Left lobe of liver (tissue), 2 donors: ENCODE results near the gene FAM185A. TPM values are rescaled to one million over a fixed set of nuclear protein-coding genes. Genes with fewer than 3 reads are reported as not detected.
"Not testable (repeated sequence)": the region's sequence is repeated elsewhere in the genome, so short reads cannot be mapped to it uniquely, and the experiment has no call there.

ENCODE experiments used
- ATAC-seq: fragments of 200-7000 bp; cut with Tn5 transposase; one replicate; pipeline ENCODE4 v1.9.1; 2020; ENCODE audit warnings: mild to moderate bottlenecking, moderate library complexity
- DNase-seq: peaks from one replicate; pipeline ENCODE4 v3.0.0-alpha.2; 2020; ENCODE audit warnings: low spot score
- total RNA-seq: library from RNA; stranded (reverse); gene quantifications from one replicate; pipeline ENCODE4 v1.2.1, GENCODE V29; 2021
- donor health status: DM: no; HTN: no; CAD: no; lungs with moderate emphysema.
- donor health status: DM: no; HTN: yes; CAD: no.

Gene FAM185A
- total RNA-seq, 1 donor from 2014 or later: 8.2 TPM

DNA sequence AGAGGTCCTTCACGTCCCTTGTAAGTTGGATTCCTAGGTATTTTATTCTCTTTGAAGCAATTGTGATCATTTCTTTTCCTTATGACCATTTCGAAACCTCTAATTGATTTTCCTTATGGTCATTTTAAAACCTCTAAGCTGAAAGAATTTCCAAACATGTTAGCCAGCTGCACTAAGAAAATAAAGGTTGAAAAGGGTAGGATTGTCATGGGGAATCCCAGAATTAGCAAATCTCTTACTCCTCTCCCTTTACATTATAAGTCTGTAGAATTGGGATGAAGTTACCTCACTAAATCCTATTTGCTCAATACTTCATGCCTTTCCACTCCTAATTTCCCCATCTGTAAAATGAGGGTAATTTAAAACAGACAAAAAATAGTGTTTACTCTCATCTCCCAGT is 79.5 kb downstream of the FAM185A start:
- no peak for DNase-seq
- no peak for ATAC-seq

DNA sequence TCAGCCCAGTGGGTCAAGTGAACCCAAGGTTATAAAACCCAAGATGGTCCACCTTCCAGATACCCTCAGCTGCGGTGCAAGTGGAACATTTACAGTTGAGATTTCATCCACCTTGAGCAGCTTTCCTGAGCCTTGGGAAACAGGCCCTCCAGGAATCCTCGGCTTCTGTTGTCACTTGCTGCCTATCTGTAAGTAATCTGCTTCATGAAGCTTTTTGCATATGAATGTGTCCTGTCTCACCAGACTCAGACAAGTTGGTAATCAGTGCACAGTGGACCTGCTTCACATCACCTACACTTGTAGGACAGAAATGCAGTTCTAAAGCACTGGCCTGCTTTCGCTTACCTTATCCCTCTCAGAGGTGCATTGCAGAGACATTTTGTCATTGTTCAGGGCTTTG is 80.3 kb downstream of the FAM185A start:
- ATAC-seq: no peak
- no peak for DNase-seq

DNA sequence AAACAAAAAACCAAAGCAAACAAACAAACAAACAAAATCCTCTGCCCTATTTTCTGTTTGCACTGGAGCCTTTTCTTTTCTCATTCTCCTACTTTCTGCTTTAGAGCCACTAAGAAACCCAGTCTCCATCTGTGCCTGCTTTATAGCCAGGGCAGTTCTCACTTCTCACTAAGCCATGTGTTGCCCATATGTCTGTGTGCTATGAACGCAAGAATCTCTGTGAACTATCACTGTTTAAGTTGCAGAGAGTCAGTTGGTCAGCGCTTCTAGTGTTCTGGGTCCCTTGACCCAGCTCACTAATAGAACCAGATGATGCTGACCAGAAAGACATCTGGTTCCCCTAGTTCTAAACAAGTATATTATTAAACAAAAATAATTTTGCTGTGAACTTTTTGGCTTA is 81.4 kb downstream of the FAM185A start:
- no peak for ATAC-seq
- no peak for DNase-seq

DNA sequence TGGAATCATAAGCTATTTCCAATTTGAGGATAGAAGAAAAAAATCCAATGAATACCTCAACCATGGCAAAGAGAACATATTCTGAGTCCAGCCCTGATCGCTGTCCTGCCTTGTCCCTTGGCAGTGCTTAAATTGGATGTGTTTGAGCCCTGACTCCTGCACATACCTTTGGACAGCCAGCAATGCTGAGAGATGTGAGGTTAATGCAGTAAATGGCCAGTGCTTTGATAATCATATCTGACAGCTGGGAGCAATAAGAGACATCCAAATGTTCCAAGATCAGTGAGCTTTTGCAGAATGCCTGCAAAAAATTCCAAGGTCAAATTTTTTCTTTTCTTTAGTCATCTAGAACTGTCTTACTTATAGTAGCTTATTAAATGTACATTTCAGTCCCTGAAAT is 83.9 kb downstream of the FAM185A start:
- DNase-seq (no peak), ATAC-seq (no peak)

DNA sequence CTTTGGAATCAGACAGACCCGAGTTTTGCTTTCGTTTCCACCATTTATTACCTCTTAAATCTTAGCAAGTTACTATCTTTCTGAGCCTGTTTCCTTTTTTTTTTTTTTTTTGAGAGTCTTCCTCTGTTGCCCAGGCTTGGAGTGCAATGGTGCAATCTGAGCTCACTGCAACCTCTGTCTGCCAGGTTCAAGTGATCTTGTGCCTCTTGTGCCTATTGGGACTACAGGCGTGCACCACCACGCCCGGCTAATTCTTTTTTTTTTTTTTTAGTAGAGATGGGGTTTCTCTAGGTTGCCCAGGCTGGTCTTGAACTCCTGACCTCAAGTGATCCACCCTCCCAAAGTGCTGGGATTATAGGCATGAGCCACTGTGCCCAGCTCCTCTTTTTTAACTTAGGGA is 84.5 kb downstream of the FAM185A start:
- no peak for DNase-seq
- no peak for ATAC-seq

DNA sequence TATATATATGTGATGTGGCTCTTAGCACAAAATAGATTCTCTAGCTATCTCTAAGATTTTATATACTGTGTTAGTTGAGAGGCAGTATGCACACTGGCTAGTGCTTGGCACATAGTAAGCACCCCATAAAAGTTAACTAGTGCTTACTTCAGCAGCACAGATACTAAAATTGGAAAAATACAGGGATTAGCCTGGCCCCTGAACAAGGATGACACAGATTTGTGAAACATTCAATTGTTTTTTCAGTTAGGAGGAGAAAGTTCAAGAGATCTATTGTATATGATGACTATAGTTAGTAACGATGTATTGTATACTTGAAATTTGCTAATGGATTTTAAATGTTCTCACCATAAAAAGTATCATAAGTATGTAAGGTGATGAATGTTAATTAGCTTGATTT is 85.7 kb downstream of the FAM185A start:
- ATAC-seq (no peak), DNase-seq (no peak)

DNA sequence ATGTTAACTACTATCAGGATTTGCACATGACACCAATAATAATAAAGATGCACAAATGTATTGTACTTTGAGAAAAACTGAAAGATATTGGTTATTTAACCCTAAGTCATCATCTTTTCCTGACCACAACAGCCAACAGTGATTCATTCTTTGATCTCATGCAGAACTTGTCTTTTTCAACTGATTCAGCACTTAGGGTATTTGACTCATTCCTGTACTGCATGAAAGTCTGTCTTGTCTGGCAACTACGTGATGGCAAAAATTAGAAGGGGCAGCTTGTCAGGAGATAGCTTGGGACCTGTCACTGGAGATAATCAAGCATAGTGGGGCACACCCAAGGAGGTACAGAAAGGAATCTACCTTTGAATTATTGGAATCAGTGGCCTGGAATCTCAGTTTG is 86.2 kb downstream of the FAM185A start:
- no peak for ATAC-seq

DNA sequence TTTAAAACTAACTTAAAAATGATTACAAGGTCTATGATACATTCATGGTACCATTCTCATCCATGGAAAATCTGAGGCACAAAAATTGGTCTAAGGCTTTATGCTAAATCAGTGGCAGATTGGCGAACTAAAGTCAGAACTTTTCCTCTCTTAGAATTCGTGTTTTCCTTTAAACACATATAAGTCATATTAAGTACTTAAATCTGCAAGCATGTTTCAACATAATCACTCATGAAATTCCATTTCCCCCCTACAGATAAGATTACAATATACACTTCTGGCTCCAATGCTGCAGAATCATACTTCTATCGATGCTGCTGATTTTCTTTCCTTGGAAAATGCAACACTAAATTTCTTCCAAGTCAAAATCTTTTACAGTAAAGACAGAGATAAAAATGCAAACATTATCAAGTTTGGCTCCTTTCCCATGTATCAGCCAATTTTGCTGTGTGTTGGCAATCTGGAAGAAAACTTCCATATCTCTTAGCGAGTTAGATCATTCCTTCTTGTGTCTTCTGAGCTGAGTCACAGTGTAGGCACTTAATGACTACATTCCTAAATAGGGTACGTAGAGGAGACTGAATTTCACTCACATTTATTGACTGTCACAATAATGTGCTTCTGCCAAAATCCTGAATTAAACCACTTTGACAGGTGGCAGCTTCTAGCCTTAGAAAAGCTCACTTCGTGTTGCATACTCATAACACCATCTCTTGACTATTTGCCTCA is 87.6 kb downstream of the FAM185A start:
- no peak for DNase-seq
- ATAC-seq: no peak

More for the DNA sequence above, 86.2 kb downstream of the FAM185A start:
- no peak for DNase-seq

DNA sequence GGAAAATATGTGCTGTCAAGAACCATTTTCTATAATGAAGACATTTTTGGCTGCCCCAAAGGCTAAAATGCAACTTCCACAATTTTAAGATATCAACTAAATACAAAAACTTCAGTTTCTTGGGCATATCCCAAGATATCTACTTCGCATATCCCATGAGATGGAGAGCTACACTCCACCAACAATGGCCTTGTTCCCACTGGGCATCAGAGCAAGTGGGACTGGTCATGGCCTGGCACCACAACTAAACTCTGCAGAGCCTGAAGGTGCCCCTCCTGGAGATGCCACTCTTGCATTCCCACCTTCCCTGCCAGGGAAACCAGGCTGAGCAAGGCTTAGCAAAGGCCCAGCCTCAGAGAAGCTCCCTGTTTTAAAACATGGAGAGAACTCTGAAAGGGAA is 88.2 kb downstream of the FAM185A start:
- DNase-seq: no peak
- no peak for ATAC-seq

DNA sequence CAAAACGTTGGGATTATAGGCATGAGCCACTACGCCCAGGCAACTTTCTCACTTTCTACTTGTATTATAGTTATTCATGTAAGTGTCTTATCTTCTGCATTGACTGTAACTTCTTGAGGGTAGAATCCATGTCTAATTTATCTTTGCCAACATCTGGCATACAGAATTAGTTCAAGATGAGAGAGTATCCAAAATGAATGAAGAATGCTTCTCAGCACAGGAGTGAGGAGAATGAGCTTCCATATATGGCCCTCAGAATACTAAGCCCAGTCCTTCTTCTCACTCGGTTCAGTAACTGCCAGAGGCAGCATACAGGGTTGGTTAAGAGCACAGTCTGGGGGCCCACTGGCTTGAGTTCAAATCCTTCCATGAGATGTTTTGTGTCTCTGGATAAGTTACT is 89.0 kb downstream of the FAM185A start:
- no peak for ATAC-seq
- no peak for DNase-seq

DNA sequence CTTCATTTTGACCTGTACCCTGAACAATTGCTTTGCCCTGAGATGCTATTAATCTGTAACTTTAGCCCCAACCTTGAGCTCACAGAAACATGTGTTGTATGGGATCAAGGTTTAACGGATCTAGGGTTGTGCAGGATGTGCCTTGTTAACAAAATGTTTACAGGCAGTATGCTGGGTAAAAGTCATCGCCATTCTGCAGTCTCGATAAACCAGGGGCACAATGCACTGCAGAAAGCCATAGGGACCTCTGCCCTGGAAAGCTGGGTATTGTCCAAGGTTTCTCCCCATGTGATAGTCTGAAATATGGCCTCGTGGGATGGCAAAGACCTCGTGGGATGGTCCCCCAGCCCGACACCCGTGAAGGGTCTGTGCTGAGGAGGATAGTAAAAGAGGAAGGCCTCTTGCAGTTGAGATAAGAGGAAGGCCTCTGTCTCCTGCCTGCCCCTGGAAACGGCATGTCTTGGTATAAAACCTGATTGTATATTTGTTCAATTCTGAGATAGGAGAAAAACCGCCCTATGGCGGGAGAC is 89.8 kb downstream of the FAM185A start:
- DNase-seq, ATAC-seq: not testable (repeated sequence)

DNA sequence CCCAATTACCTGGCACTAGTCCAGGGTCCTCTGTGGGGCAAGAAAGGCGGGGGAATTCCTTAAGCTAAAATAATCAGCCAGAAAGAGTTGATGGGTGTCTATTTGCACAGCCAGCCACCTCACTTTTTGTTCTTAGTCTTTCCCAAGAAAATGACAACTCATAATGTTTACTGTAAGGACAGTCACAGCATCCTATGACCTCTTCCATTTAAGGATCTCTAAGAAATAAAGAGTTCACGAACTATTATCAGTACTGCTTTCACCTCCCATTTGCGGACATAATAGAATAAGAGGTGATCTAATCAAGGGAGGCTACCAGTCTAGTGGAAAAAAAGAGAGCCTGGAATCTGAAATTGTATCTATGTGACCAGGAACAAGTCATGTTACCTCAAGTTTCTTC is 91.6 kb downstream of the FAM185A start:
- DNase-seq: no peak
- ATAC-seq: no peak

DNA sequence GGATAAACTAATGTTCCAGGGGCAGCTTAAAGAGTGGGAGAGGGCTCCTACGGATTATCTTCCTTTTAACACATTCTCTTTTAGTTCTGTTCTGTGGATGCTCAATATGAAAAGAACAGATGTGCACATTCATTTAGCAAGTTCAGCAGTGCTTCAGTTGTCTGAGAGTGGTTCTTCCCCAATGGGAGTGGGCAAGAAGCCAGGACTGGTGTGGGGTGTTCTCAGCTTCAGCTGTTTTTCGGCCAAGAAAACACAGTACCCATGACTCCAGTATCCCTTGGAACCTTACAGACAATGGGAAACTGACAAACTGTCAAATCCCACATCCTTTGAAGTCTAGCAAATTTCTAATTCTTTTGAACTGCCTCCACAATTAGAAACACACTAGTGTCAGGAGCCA is 92.5 kb downstream of the FAM185A start:
- no peak for DNase-seq
- no peak for ATAC-seq

DNA sequence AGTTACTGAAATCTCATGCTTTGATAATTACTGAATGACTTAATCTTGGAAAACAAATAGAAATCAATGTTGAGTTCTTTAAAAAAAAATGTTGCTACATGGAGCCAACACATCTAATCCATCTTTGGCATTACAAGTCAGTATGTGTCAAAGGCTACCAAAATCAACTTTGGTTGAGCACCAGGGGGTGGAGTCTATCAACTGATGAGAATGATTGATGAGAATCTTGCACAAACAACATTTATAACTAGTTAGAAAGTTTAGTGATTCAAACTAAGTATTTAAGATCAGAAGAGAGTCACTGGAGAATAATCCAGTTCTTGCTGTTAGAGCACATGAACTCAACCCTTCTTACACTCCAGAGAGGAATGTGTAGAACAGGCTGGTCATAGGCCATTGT is 93.5 kb downstream of the FAM185A start:
- ATAC-seq: no peak
- no peak for DNase-seq

DNA sequence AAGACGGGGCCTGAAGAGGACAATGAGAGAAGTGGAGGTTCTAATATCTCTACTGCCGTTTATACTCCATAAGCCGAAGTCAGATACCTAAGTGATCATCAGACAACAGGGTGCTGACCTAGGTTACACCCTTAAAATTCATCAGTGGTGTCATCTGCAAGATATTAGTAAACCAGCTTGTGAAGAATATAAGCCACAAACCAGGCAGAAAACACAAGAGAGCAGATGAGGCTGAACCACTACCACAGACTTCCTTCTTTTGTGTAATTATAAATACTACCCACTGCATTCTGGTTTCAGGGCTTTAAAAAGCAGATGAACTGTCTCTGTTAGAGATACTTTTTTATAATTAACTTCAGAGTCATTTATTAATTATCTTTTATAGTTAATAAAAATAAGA is 95.1 kb downstream of the FAM185A start:
- ATAC-seq (no peak), DNase-seq (no peak)

DNA sequence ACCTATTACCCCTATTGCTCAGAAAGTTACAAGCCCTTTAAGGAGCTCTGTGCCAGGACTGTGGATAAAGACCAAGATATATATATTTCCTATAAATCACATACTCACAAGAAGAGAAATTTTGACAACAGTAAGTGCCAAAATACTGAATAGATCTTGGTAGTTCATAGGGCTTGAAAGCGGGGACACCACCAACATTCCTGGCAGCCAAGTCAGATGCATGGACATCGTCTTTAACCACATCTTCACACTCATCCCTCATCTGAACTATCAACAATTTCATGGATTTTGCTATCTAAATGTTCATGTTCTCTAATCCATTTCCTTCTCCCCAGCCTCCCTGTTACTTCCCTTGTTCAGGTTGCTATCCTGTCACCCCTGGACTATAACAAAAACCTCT is 96.5 kb downstream of the FAM185A start:
- DNase-seq (no peak), ATAC-seq (no peak)

DNA sequence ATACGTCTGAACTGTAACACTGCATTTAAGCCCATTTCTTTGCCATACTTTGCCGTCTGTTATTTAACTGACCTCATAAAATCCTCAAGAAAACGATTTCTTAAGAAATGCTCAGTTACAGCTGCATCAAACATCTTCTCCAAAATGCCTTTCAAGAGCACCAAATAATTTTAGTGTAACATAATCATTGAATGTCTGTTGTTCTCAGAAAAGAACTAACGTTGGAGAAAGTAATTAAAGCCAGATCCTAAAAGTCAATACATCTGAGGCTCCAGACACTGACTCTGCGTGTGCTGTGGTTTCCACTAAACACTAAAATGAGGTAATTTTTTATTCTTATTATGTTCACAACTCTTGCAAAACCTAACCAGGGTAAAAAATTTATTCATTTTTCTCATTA is 100.3 kb downstream of the FAM185A start:
- no peak for ATAC-seq

DNA sequence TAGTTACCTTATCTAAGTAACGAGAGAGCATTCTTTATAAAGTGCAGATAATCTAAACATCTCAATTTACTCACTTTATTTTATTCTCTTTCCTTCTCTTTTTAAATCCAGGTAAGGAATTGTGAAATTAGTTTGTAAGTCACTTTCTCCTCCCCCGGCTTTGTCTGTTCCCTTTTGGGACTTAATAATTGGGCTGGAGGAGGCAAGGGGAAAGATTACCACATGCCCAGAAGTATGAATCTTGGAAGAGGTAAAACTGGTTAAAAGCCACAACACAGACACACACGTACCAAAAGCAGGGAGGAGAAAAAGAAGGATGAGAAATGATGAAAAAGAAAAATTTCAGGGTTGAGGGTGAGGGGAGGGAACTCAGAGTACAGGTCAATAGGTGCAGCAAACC is 100.7 kb downstream of the FAM185A start:
- DNase-seq (no peak), ATAC-seq (no peak)

More for the DNA sequence above, 100.3 kb downstream of the FAM185A start:
- no peak for DNase-seq

DNA sequence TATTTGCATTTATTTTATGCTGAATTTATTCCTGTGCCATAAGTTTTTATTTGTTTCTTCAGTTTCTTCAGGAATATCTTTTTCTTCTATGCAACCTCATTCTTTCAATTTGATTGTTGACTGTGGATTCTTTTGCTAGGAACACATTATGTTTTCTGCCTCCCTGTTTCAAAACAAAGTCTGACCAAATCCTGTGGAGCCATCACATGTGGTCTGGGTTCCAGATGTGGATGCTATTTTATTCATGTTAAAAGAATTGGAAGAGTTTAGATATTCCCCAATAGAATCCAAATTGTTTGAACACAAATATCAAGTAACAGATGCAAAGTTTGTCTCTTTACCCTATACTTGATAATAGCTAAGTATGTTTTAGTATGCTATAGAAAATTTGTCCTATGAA is 107.2 kb downstream of the FAM185A start:
- ATAC-seq (no peak), DNase-seq (no peak)
